ENCODE results near the gene LRP1B.

DNA sequence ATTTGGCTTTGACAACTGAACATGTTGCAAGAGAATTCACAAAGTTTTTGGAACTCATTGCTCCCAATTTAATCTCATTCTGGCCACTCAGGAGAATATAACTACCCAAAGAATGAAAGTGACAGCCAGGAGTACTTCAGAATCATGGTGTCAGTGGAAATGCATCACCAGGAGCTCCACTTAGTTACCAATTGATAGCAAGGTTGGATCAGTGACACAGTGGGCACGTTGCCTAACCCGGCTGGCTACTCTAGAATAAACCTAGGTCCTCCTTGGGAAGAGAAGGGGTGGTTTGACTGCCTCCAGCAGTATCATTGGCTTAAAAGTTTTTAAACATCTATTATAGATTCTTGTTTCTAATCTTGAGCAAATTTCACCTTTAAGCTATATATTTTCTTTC is 40.0 kb upstream of the LRP1B start:
- TF ChIP-seq TAF1 (IDR thresholded peaks at IDR 0.05; ENCODE audit: low read depth) (no peak), SMC3 (conservative IDR thresholded peaks at IDR 0.05; ENCODE audit: poor library complexity) (no peak), EZH2 (IDR thresholded peaks at IDR 0.05; ENCODE audit: borderline replicate concordance, insufficient read depth, low read length, poor library complexity, severe bottlenecking) (no peak), POLR2AphosphoS5 (IDR thresholded peaks at IDR 0.05) (no peak), EP300 (conservative IDR thresholded peaks at IDR 0.05; ENCODE audit: poor library complexity, severe bottlenecking) (no peak), RAD21 (conservative IDR thresholded peaks at IDR 0.05) (no peak), MXI1 (conservative IDR thresholded peaks at IDR 0.05; ENCODE audit: poor library complexity, severe bottlenecking) (no peak)
- TF ChIP-seq, protein P1, sequence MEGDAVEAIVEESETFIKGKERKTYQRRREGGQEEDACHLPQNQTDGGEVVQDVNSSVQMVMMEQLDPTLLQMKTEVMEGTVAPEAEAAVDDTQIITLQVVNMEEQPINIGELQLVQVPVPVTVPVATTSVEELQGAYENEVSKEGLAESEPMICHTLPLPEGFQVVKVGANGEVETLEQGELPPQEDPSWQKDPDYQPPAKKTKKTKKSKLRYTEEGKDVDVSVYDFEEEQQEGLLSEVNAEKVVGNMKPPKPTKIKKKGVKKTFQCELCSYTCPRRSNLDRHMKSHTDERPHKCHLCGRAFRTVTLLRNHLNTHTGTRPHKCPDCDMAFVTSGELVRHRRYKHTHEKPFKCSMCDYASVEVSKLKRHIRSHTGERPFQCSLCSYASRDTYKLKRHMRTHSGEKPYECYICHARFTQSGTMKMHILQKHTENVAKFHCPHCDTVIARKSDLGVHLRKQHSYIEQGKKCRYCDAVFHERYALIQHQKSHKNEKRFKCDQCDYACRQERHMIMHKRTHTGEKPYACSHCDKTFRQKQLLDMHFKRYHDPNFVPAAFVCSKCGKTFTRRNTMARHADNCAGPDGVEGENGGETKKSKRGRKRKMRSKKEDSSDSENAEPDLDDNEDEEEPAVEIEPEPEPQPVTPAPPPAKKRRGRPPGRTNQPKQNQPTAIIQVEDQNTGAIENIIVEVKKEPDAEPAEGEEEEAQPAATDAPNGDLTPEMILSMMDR (IDR thresholded peaks at IDR 0.05; ENCODE audit: poor library complexity, severe bottlenecking): no peak
- TF ChIP-seq, protein P2, sequence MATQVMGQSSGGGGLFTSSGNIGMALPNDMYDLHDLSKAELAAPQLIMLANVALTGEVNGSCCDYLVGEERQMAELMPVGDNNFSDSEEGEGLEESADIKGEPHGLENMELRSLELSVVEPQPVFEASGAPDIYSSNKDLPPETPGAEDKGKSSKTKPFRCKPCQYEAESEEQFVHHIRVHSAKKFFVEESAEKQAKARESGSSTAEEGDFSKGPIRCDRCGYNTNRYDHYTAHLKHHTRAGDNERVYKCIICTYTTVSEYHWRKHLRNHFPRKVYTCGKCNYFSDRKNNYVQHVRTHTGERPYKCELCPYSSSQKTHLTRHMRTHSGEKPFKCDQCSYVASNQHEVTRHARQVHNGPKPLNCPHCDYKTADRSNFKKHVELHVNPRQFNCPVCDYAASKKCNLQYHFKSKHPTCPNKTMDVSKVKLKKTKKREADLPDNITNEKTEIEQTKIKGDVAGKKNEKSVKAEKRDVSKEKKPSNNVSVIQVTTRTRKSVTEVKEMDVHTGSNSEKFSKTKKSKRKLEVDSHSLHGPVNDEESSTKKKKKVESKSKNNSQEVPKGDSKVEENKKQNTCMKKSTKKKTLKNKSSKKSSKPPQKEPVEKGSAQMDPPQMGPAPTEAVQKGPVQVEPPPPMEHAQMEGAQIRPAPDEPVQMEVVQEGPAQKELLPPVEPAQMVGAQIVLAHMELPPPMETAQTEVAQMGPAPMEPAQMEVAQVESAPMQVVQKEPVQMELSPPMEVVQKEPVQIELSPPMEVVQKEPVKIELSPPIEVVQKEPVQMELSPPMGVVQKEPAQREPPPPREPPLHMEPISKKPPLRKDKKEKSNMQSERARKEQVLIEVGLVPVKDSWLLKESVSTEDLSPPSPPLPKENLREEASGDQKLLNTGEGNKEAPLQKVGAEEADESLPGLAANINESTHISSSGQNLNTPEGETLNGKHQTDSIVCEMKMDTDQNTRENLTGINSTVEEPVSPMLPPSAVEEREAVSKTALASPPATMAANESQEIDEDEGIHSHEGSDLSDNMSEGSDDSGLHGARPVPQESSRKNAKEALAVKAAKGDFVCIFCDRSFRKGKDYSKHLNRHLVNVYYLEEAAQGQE (IDR thresholded peaks at IDR 0.05; ENCODE audit: borderline replicate concordance): no peak

All from neural cell (in vitro differentiated cells).